NCI-H2196 treated with DMSO at 0.1 percent for 48 hours (cell line): ENCODE data around the gene GNG13.
"Not testable (repeated sequence)": the region's sequence is repeated elsewhere in the genome, so short reads cannot be mapped to it uniquely, and the experiment has no call there.

Source experiments
- DNase-seq: peaks from one replicate; lab custom pipeline; 2025; ENCODE audit not compliant: unreplicated experiment; lab: John Stamatoyannopoulos, UW

GNG13 gene

GRCh38 chr16:764184-764750 lies 36.3 kb downstream of the GNG13 start:
- DNase-seq = no peak

GRCh38 chr16:763369-764183 lies 37.0 kb downstream of the GNG13 start:
- DNase-seq = no peak

GRCh38 chr16:762595-763268 lies 37.8 kb downstream of the GNG13 start:
- no peak for DNase-seq

GRCh38 chr16:761625-762513 lies 38.7 kb downstream of the GNG13 start:
- no peak for DNase-seq

- DNase-seq = no peak
These were observed 39.8 kb downstream of the GNG13 start, which contains the start of gene MSLN for GRCh38 chr16:760545-761343. Gene MSLN (plus strand): TSS chr16:760734. CDS start chr16:762681, 1,947 bp downstream.

GRCh38 chr16:760065-760464 lies 40.5 kb downstream of the GNG13 start:
- DNase-seq = no peak

- no peak for DNase-seq
These were observed 41.2 kb downstream of the GNG13 start for GRCh38 chr16:759110-759910.

- DNase-seq = no peak
These were observed 44.1 kb downstream of the GNG13 start for GRCh38 chr16:756428-756827.

- no peak for DNase-seq
These were observed 45.9 kb downstream of the GNG13 start for GRCh38 chr16:754656-755055.

GRCh38 chr16:754121-754607 lies 46.4 kb downstream of the GNG13 start:
- DNase-seq = not testable (repeated sequence)

- no peak for DNase-seq
These were observed 48.6 kb downstream of the GNG13 start for GRCh38 chr16:752007-752312.

- DNase-seq = no peak
These were observed 49.2 kb downstream of the GNG13 start for GRCh38 chr16:751152-752006.

- DNase-seq = no peak
These were observed 50.0 kb downstream of the GNG13 start for GRCh38 chr16:750485-750884.

GRCh38 chr16:749010-749409 lies 51.5 kb downstream of the GNG13 start:
- no peak for DNase-seq
